ENCODE measurements around the gene CFAP97D1. TPM values are rescaled to one million over a fixed set of nuclear protein-coding genes. Genes with fewer than 3 reads are reported as not detected.

CFAP97D1 gene
- under 1 TPM in 1 of 4 donors, not detected in 3; 0.12 TPM for total RNA-seq

- peaks cover 2 to 42% (median 21%) of the 10 kb centered on the region in 3 donors for H3K4me1 ChIP-seq
- H3K27me3 ChIP-seq, result no peaks in the 10 kb centered on the region
- peak within 1 kb of the TSS; percentile 75 to 88 for H3K4me3 ChIP-seq
- H3K36me3 ChIP-seq, result peaks cover 0 to 17% of the 10 kb centered on the region in 2 donors
- no peaks in the 10 kb centered on the region for H3K9me3 ChIP-seq
- no peak for ATAC-seq
- WGBS, 2 donors (ENCODE audit: low coverage in 1 of 2), result 43 to 80% methylated on average over 2 to 3 of the region's 7 CpGs
- H3K27ac ChIP-seq, result peak within 1 kb of the TSS; percentile 99 to 100 (median 100)
- TF ChIP-seq CTCF (IDR thresholded peaks at IDR 0.05) (no peak), POLR2AphosphoS5 (IDR thresholded peaks at IDR 0.05) (no peak), EP300 (IDR thresholded peaks at IDR 0.05) (no peak), POLR2A (IDR thresholded peaks at IDR 0.05) (no peak)
These were observed at the start of gene CFAP97D1 for GRCh38 chr17:43780135-43780534. Gene CFAP97D1, plus strand, starts transcription at chr17:43780435. Its CDS starts 28 bp downstream, at chr17:43780463.

- no peak for ATAC-seq
- H3K36me3 ChIP-seq, result no peaks in the 10 kb centered on the region
- no peak overlapping the region for H3K27ac ChIP-seq
- no peaks in the 10 kb centered on the region for H3K27me3 ChIP-seq
- H3K4me1 ChIP-seq, result no peaks in the 10 kb centered on the region
- TF ChIP-seq CTCF (IDR thresholded peaks at IDR 0.05) (no peak), POLR2AphosphoS5 (IDR thresholded peaks at IDR 0.05) (no peak), EP300 (IDR thresholded peaks at IDR 0.05) (no peak), POLR2A (IDR thresholded peaks at IDR 0.05) (no peak)
- H3K4me3 ChIP-seq, result no peak overlapping the region
- 94 to 100% methylated on average over 1 to 2 of the region's 2 CpGs for WGBS, 2 donors (ENCODE audit: low coverage in 1 of 2)
- H3K9me3 ChIP-seq, result no peaks in the 10 kb centered on the region
These were observed 47.3 kb upstream of the CFAP97D1 start for GRCh38 chr17:43732958-43733357.

GRCh38 chr17:43733956-43734355 lies 46.3 kb upstream of the CFAP97D1 start:
- ATAC-seq, result no peak
- Histone ChIP-seq H3K9me3 (no peaks in the 10 kb centered on the region), H3K36me3 (no peaks in the 10 kb centered on the region), H3K4me3 (no peak overlapping the region), H3K27ac (no peak overlapping the region), H3K27me3 (no peaks in the 10 kb centered on the region), H3K4me1 (no peaks in the 10 kb centered on the region)
- no peak for TF ChIP-seq POLR2AphosphoS5 (IDR thresholded peaks at IDR 0.05)
- TF ChIP-seq POLR2A (IDR thresholded peaks at IDR 0.05), result no peak
- TF ChIP-seq EP300 (IDR thresholded peaks at IDR 0.05), result no peak
- no peak for TF ChIP-seq CTCF (IDR thresholded peaks at IDR 0.05)
- 40% methylated on average over 1 of the region's 1 CpG; no CpG with 5 or more reads in 1 of the 2 donors for WGBS, 2 donors (ENCODE audit: low coverage in 1 of 2)

- peak; percentile 31 for ATAC-seq
- no peaks in the 10 kb centered on the region for H3K4me1 ChIP-seq
- no peak for TF ChIP-seq POLR2A (IDR thresholded peaks at IDR 0.05)
- no peak for TF ChIP-seq CTCF (IDR thresholded peaks at IDR 0.05)
- no peak for TF ChIP-seq EP300 (IDR thresholded peaks at IDR 0.05)
- no peak for TF ChIP-seq POLR2AphosphoS5 (IDR thresholded peaks at IDR 0.05)
- H3K36me3 ChIP-seq, result no peaks in the 10 kb centered on the region
- H3K27me3 ChIP-seq, result no peaks in the 10 kb centered on the region
- no peak overlapping the region for H3K27ac ChIP-seq
- H3K9me3 ChIP-seq, result no peaks in the 10 kb centered on the region
- 42 to 48% methylated on average over 4 of the region's 5 CpGs for WGBS, 2 donors (ENCODE audit: low coverage in 1 of 2)
- no peak overlapping the region for H3K4me3 ChIP-seq
These were observed 45.9 kb upstream of the CFAP97D1 start for GRCh38 chr17:43734376-43734775.

- H3K9me3 ChIP-seq, result no peaks in the 10 kb centered on the region
- H3K4me3 ChIP-seq, result no peak overlapping the region
- no peak for ATAC-seq
- H3K27ac ChIP-seq, result no peak overlapping the region
- H3K4me1 ChIP-seq, result no peaks in the 10 kb centered on the region
- no peaks in the 10 kb centered on the region for H3K36me3 ChIP-seq
- no peaks in the 10 kb centered on the region for H3K27me3 ChIP-seq
- 88% methylated on average over 2 of the region's 2 CpGs; no CpG with 5 or more reads in 1 of the 2 donors for WGBS, 2 donors (ENCODE audit: low coverage in 1 of 2)
- TF ChIP-seq CTCF (IDR thresholded peaks at IDR 0.05) (no peak), EP300 (IDR thresholded peaks at IDR 0.05) (no peak), POLR2A (IDR thresholded peaks at IDR 0.05) (no peak), POLR2AphosphoS5 (IDR thresholded peaks at IDR 0.05) (no peak)
These were observed 43.8 kb upstream of the CFAP97D1 start for GRCh38 chr17:43736389-43736788.

Measured in gastroesophageal sphincter (tissue), 4 donors.